WTC11 (cell line): ENCODE measurements around the gene PRKN. TPM values are rescaled to one million over a fixed set of nuclear protein-coding genes. Genes with fewer than 3 reads are reported as not detected.

Experiments used
- ATAC-seq: fragments of 200-7000 bp; cut with Tn5 transposase; 2 replicates; pipeline ENCODE4 v1.10.0; 2021; ENCODE audit warnings: mild to moderate bottlenecking, moderate library complexity
- CTCF ChIA-PET: fragments of 300-600 bp; sonication (Branson Sonifier 250); formaldehyde crosslinking; loops from one replicate; lab custom pipeline; 2021; ENCODE audit warnings: antibody characterized with exemption; lab: Charles Lee
- POLR2A ChIA-PET: fragments of 350-600 bp; sonication (Branson Sonifier 250); formaldehyde crosslinking; loops from one replicate; lab custom pipeline; 2021; ENCODE audit warnings: antibody characterized with exemption; lab: Charles Lee
- DNase-seq: peaks from one replicate; pipeline ENCODE4 v3.0.0; 2021; ENCODE audit warnings: low spot score
- H3K27ac Mint-ChIP-seq: 2 replicates; pipeline ENCODE4 v1.8.0; 2021; ENCODE audit warnings: mixed read lengths
- H3K27me3 Mint-ChIP-seq: 2 replicates; pipeline ENCODE4 v1.8.0; 2021; ENCODE audit warnings: low read depth, mild to moderate bottlenecking, moderate library complexity, mixed read lengths
- H3K36me3 Mint-ChIP-seq: 2 replicates; pipeline ENCODE4 v1.8.0; 2021; ENCODE audit warnings: mixed read lengths
- H3K4me1 Mint-ChIP-seq: 2 replicates; pipeline ENCODE4 v1.8.0; 2022; ENCODE audit warnings: mixed read lengths
- H3K4me3 Mint-ChIP-seq: 2 replicates; pipeline ENCODE4 v1.8.0; 2021; ENCODE audit warnings: mild to moderate bottlenecking, moderate library complexity, mixed read lengths
- H3K9me3 Mint-ChIP-seq: 2 replicates; pipeline ENCODE4 v1.8.0; 2021; ENCODE audit warnings: mixed read lengths
- CTCF ChIP-seq: fragments of 200-600 bp; IDR thresholded peaks from 2 replicates; pipeline ENCODE4 v1.8.0; 2022; ENCODE audit warnings: antibody characterized with exemption
- GABPB1 ChIP-seq: sonication (generic); formaldehyde crosslinking; IDR thresholded peaks from 2 replicates; pipeline ENCODE4 v1.8.1; 2023; ENCODE audit warnings: mild to moderate bottlenecking, missing genetic modification reagents
- HMGXB4 ChIP-seq: sonication (generic); formaldehyde crosslinking; IDR thresholded peaks from 2 replicates; pipeline ENCODE4 v1.8.1; 2023; ENCODE audit warnings: mild to moderate bottlenecking, moderate library complexity, missing genetic modification reagents
- JUN ChIP-seq: sonication (generic); formaldehyde crosslinking; IDR thresholded peaks from 2 replicates; pipeline ENCODE4 v1.8.0; 2023; ENCODE audit warnings: mild to moderate bottlenecking, missing genetic modification reagents
- NFE2L1 ChIP-seq: sonication (generic); formaldehyde crosslinking; IDR thresholded peaks from 2 replicates; pipeline ENCODE4 v1.8.1; 2023; ENCODE audit warnings: missing genetic modification reagents
- NFYB ChIP-seq: sonication (generic); formaldehyde crosslinking; conservative IDR thresholded peaks from 2 replicates; pipeline ENCODE4 v1.8.0; 2022; ENCODE audit warnings: low read depth, missing genetic modification reagents
- NR2C2 ChIP-seq: sonication (generic); formaldehyde crosslinking; IDR thresholded peaks from 2 replicates; pipeline ENCODE4 v1.8.0; 2022; ENCODE audit warnings: mild to moderate bottlenecking, missing genetic modification reagents
- NR3C1 ChIP-seq: sonication (generic); formaldehyde crosslinking; conservative IDR thresholded peaks from 2 replicates; pipeline ENCODE4 v1.8.1; 2023; ENCODE audit warnings: low read depth, mild to moderate bottlenecking, missing genetic modification reagents
- ZNF281 ChIP-seq: sonication (generic); formaldehyde crosslinking; IDR thresholded peaks from 2 replicates; pipeline ENCODE4 v1.8.0; 2023; ENCODE audit warnings: mild to moderate bottlenecking, missing genetic modification reagents
- ZNF396 ChIP-seq: fragments of 250-450 bp; sonication (Bioruptor Pico); IDR thresholded peaks from 2 replicates; pipeline ENCODE4 v1.8.0; 2021; ENCODE audit warnings: mild to moderate bottlenecking, moderate library complexity, borderline replicate concordance
- ZNF416 ChIP-seq: fragments of 250-450 bp; sonication (Bioruptor Pico); IDR thresholded peaks from 2 replicates; pipeline ENCODE4 v1.9.0; 2021; ENCODE audit warnings: mild to moderate bottlenecking, inconsistent platforms
- ZNF532 ChIP-seq: fragments of 250-450 bp; sonication (Bioruptor Pico); IDR thresholded peaks from 2 replicates; pipeline ENCODE4 v1.9.0; 2021; ENCODE audit warnings: mild to moderate bottlenecking, borderline replicate concordance
- total RNA-seq: library from RNA; stranded (reverse); gene quantifications from 3 replicates; pipeline ENCODE4 v1.2.3, GENCODE V29; 2021

PRKN gene
- total RNA-seq, 1 experiment from 2014 or later: 0.59 TPM

- Mint-ChIP-seq H3K9me3 (peaks cover 20% of the 10 kb centered on the region), H3K27me3 (no peaks in the 10 kb centered on the region), H3K36me3 (no peaks in the 10 kb centered on the region), H3K4me3 (no peak overlapping the region), H3K4me1 (no peaks in the 10 kb centered on the region), H3K27ac (no peak overlapping the region)
- POLR2A ChIA-PET: no interaction called here
- DNase-seq: no peak
- TF ChIP-seq NFYB (no peak), NFE2L1 (CRISPR knock-in tag) (no peak), ZNF532 (CRISPR knock-in tag) (no peak), ZNF416 (CRISPR knock-in tag) (no peak), HMGXB4 (CRISPR knock-in tag) (no peak)
- CTCF ChIA-PET: no interaction called here
- ATAC-seq: no peak
Observed at GRCh38 chr6:162063666-162064065, 663.9 kb downstream of the PRKN start.

- ATAC-seq: no peak
- Mint-ChIP-seq H3K9me3 (no peaks in the 10 kb centered on the region), H3K27ac (no peak overlapping the region), H3K36me3 (no peaks in the 10 kb centered on the region), H3K4me3 (no peak overlapping the region), H3K27me3 (no peaks in the 10 kb centered on the region), H3K4me1 (peaks cover 14% of the 10 kb centered on the region)
- TF ChIP-seq NR3C1 (CRISPR knock-in tag) (no peak), GABPB1 (peak; percentile 91)
- POLR2A ChIA-PET: no interaction called here
- no peak for DNase-seq
- CTCF ChIA-PET: no interaction called here
Observed at GRCh38 chr6:162058281-162058875, 669.2 kb downstream of the PRKN start.

GRCh38 chr6:162056745-162057144, 670.8 kb downstream of the PRKN start:
- H3K27me3 Mint-ChIP-seq: no peaks in the 10 kb centered on the region
- no peak overlapping the region for H3K4me3 Mint-ChIP-seq
- TF ChIP-seq ZNF396 (CRISPR knock-in tag) (no peak), ZNF281 (CRISPR knock-in tag) (no peak), CTCF (no peak), NR2C2 (no peak), JUN (no peak)
- H3K9me3 Mint-ChIP-seq: no peaks in the 10 kb centered on the region
- DNase-seq (peak; percentile 21), ATAC-seq (peak; percentile 94)
- peaks cover 14% of the 10 kb centered on the region for H3K4me1 Mint-ChIP-seq
- no peak overlapping the region for H3K27ac Mint-ChIP-seq
- no peaks in the 10 kb centered on the region for H3K36me3 Mint-ChIP-seq
- POLR2A ChIA-PET: interaction anchor here (0.6 kb wide), 1 partner anchor 40 kb away, joined by 5 read pairs; no protein-coding TSS in a partner anchor
- CTCF ChIA-PET: interaction anchor here (0.6 to 0.7 kb wide), 2 partner anchors 67 to 656 kb away, joined by 3 read pairs; no protein-coding TSS in a partner anchor
